ENCODE results near the gene FGF18. TPM values are rescaled to one million over a fixed set of nuclear protein-coding genes. Genes with fewer than 3 reads are reported as not detected.
"Not testable (repeated sequence)": the region's sequence is repeated elsewhere in the genome, so short reads cannot be mapped to it uniquely, and the experiment has no call there.

FGF18 gene, protein sequence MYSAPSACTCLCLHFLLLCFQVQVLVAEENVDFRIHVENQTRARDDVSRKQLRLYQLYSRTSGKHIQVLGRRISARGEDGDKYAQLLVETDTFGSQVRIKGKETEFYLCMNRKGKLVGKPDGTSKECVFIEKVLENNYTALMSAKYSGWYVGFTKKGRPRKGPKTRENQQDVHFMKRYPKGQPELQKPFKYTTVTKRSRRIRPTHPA
- polyA plus RNA-seq: under 1 TPM; 0.06 to 0.18 TPM

DNA sequence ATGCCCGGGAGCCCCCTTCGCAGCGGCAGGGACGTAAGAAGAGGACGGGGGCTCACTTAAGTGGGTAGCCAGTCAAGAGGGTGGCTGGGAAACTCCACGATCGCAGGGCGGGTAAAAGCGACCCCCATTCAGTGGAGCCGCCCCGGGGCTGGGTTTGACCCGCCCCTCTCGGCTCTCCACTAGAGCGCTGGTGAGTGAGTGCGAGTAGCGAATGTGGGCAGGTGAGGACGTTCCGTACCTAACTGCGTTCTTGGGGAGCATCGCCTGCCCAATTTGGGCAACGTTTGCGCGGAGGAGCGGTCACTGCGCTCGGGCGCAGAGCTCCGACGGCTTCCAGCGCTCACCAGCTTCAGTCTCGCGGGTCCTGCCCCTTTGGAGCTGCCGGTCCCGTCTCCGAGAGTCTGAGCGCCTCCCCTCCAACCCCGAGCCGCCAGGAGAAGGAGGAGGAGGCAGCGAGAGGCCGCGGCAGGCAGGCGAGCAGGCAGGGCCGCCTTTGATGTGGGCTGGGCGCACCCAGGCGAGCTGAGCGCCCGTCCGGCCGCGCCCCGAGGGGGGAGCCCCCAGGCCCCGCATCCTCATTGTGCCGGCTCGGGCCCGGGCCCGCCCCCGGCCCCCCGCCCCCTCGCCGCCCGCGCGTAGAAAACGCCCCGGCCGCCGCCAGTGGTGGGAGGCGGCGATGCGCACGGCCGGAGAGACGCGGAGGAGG, at the start of gene FGF18:
TSS of gene FGF18 (plus strand) at position 666 of the 706 bp plus-strand sequence. CDS start 553 bp downstream, outside the sequence.
- Histone ChIP-seq H3K4me1 (ENCODE audit: control insufficient read depth in 2 of 2, insufficient read depth in 2 of 2, low read length in 1 of 2) (peaks cover 10 to 12% of the 10 kb centered on the region in 2 donors), H3K4me3 (ENCODE audit: low read depth in 1 of 2, low read length in 2 of 2) (peak within 1 kb of the TSS; percentile 31 to 45), H3K27me3 (ENCODE audit: control insufficient read depth in 1 of 2, insufficient read depth in 2 of 2, low read length in 2 of 2) (no peaks in the 10 kb centered on the region), H3K9me3 (ENCODE audit: control insufficient read depth in 2 of 2, insufficient read depth in 1 of 2, low read depth in 1 of 2, low read length in 1 of 2) (no peaks in the 10 kb centered on the region), H3K36me3 (ENCODE audit: control insufficient read depth in 2 of 2, insufficient read depth in 2 of 2, low read length in 1 of 2) (no peaks in the 10 kb centered on the region), H3K27ac (ENCODE audit: low read depth in 2 of 2, low read length in 1 of 2) (no peak within 1 kb of the TSS)
- WGBS, 2 donors: 0% methylated on average over 64 to 74 of the region's 74 CpGs

DNA sequence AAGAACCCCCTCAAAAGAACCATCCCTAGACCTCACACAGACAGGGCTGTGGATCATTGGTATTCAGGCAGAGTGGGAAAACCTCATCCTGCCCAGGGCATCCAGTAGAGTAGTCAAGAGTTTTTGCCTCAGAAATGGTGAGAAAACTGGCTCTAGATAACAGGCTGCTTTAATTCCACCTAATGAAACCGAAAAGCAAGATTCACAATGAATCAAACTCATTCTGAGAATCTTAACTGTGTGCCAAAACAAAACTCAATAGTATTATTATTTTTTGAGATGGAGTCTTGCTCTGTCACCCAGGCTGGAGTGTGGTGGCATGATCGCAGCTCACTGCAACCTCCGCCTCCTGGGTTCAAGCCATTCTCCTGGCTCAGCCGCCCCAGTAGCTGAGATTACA, 49.5 kb upstream of the FGF18 start:
- Histone ChIP-seq H3K27ac (ENCODE audit: low read depth in 2 of 2, low read length in 1 of 2) (no peak overlapping the region), H3K4me3 (ENCODE audit: low read depth in 1 of 2, low read length in 2 of 2) (no peak overlapping the region), H3K27me3 (ENCODE audit: control insufficient read depth in 1 of 2, insufficient read depth in 2 of 2, low read length in 2 of 2) (no peaks in the 10 kb centered on the region), H3K4me1 (ENCODE audit: control insufficient read depth in 2 of 2, insufficient read depth in 2 of 2, low read length in 1 of 2) (no peaks in the 10 kb centered on the region), H3K9me3 (ENCODE audit: control insufficient read depth in 2 of 2, insufficient read depth in 1 of 2, low read depth in 1 of 2, low read length in 1 of 2) (no peaks in the 10 kb centered on the region), H3K36me3 (ENCODE audit: control insufficient read depth in 2 of 2, insufficient read depth in 2 of 2, low read length in 1 of 2) (no peaks in the 10 kb centered on the region)
- 91 to 92% methylated on average over 4 of the region's 4 CpGs for WGBS, 2 donors

DNA sequence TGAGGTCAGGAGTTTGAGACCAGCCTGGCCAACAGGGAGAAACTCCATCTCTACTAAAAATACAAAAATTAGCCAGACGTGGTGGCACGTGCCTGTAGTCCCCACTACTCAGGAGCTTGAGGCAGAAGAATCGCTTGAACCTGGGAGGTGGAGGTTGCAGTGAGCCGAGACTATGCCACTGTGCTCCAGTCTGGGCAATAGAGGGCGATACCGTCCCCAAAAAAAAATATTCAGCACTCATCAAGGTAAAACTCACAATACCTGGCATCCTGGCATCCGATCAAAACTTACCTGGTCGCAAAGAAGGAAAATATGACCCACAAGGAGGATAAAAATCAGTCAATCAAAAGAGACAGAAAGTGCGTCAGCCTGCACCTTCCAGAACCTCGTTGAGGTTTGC, 48.6 kb upstream of the FGF18 start:
- 51 to 53% methylated on average over 10 of the region's 10 CpGs for WGBS, 2 donors
- not testable (repeated sequence) for H3K36me3 ChIP-seq (ENCODE audit: control insufficient read depth in 2 of 2, insufficient read depth in 2 of 2, low read length in 1 of 2); H3K4me3 ChIP-seq (ENCODE audit: low read depth in 1 of 2, low read length in 2 of 2); H3K9me3 ChIP-seq (ENCODE audit: control insufficient read depth in 2 of 2, insufficient read depth in 1 of 2, low read depth in 1 of 2, low read length in 1 of 2); H3K4me1 ChIP-seq (ENCODE audit: control insufficient read depth in 2 of 2, insufficient read depth in 2 of 2, low read length in 1 of 2); H3K27me3 ChIP-seq (ENCODE audit: control insufficient read depth in 1 of 2, insufficient read depth in 2 of 2, low read length in 2 of 2); H3K27ac ChIP-seq (ENCODE audit: low read depth in 2 of 2, low read length in 1 of 2)

DNA sequence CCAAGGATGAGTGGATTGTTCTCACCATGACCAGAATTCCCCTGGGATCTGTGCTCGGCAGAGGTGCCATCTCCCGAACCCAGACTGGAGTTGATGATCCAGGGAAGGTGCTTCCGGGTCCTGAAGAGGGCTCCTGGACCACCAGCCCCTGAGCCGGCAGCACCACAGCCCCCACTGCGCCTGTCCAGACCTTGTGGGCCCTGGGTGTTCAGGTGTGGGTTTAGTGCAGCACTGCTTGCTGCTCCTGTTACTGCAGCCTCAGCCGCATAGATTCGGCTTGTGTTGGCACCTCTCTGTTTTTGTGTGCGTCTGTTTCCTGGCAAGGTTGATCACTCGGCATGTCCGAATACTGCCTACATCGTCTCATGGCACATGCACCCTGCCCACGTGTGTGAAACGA, 48.1 kb upstream of the FGF18 start:
- H3K4me1 ChIP-seq (ENCODE audit: control insufficient read depth in 2 of 2, insufficient read depth in 2 of 2, low read length in 1 of 2): no peaks in the 10 kb centered on the region
- H3K27me3 ChIP-seq (ENCODE audit: control insufficient read depth in 1 of 2, insufficient read depth in 2 of 2, low read length in 2 of 2): no peaks in the 10 kb centered on the region
- no peak overlapping the region for H3K4me3 ChIP-seq (ENCODE audit: low read depth in 1 of 2, low read length in 2 of 2)
- WGBS, 2 donors: 78 to 83% methylated on average over 13 of the region's 13 CpGs
- H3K27ac ChIP-seq (ENCODE audit: low read depth in 2 of 2, low read length in 1 of 2): no peak overlapping the region
- no peaks in the 10 kb centered on the region for H3K36me3 ChIP-seq (ENCODE audit: control insufficient read depth in 2 of 2, insufficient read depth in 2 of 2, low read length in 1 of 2)
- H3K9me3 ChIP-seq (ENCODE audit: control insufficient read depth in 2 of 2, insufficient read depth in 1 of 2, low read depth in 1 of 2, low read length in 1 of 2): no peaks in the 10 kb centered on the region

DNA sequence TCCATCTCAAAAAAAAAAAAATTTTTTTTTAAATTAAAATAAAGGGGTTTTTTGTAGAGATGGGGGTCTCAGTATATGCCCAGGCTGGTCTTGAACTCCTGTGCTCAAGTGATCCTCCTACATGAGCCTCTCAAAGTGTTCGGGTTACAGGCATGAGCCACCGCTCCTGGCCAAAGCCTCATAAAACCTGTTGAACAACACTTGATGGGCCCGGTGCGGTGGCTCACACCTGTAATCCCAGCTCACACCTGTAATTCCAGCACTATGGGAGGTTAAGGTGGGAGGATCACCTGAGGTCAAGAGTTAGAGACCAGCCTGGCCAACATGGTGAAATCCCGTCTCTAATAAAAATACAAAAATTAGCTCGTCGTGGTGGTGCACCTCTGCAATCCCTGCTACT, 39.5 kb upstream of the FGF18 start:
- 90% methylated on average over 7 of the region's 7 CpGs for WGBS, 2 donors
- Histone ChIP-seq H3K36me3 (ENCODE audit: control insufficient read depth in 2 of 2, insufficient read depth in 2 of 2, low read length in 1 of 2) (no peaks in the 10 kb centered on the region), H3K27ac (ENCODE audit: low read depth in 2 of 2, low read length in 1 of 2) (no peak overlapping the region), H3K9me3 (ENCODE audit: control insufficient read depth in 2 of 2, insufficient read depth in 1 of 2, low read depth in 1 of 2, low read length in 1 of 2) (no peaks in the 10 kb centered on the region), H3K27me3 (ENCODE audit: control insufficient read depth in 1 of 2, insufficient read depth in 2 of 2, low read length in 2 of 2) (no peaks in the 10 kb centered on the region), H3K4me3 (ENCODE audit: low read depth in 1 of 2, low read length in 2 of 2) (no peak overlapping the region), H3K4me1 (ENCODE audit: control insufficient read depth in 2 of 2, insufficient read depth in 2 of 2, low read length in 1 of 2) (no peaks in the 10 kb centered on the region)

DNA sequence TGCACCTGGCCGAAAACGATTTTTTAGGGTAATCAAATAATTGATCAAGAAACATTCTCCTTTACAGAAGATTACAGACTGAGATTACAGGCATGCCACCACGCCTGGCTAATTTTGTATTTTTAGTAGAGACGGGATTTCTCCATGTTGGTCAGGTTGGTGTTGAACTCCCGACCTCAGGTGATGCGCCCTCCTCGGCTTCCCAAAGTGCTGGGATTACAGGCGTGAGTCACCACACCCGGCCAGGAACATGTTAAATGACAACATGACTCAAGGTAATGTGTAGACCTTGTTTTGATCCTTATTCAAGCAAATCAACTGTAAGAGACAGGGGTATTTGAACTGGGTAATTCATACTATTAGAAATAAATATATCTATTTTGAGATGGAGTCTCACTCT, 35.0 kb upstream of the FGF18 start:
- H3K9me3 ChIP-seq (ENCODE audit: control insufficient read depth in 2 of 2, insufficient read depth in 1 of 2, low read depth in 1 of 2, low read length in 1 of 2); H3K27ac ChIP-seq (ENCODE audit: low read depth in 2 of 2, low read length in 1 of 2); H3K4me3 ChIP-seq (ENCODE audit: low read depth in 1 of 2, low read length in 2 of 2); H3K36me3 ChIP-seq (ENCODE audit: control insufficient read depth in 2 of 2, insufficient read depth in 2 of 2, low read length in 1 of 2); H3K4me1 ChIP-seq (ENCODE audit: control insufficient read depth in 2 of 2, insufficient read depth in 2 of 2, low read length in 1 of 2); H3K27me3 ChIP-seq (ENCODE audit: control insufficient read depth in 1 of 2, insufficient read depth in 2 of 2, low read length in 2 of 2): not testable (repeated sequence)
- 80 to 84% methylated on average over 9 of the region's 9 CpGs for WGBS, 2 donors

DNA sequence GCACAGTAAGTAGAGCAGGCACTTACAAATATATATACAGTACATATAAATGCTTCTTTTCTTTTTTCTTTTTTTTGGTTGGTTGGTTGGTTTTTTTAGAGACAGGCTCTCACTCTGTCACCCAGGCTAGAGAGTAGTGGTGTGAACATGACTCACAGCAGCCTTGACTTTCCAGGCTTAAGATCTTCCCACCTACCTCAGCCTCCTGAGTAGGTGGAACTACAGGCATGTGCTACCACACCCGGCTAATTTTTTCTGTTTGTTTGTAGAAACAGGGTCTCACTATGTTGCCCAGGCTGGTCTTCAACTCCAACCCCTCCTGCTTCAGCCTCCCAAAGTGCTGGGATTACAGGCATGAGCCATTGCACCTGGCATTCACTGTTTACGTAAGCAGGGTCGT, 34.4 kb upstream of the FGF18 start:
- not testable (repeated sequence) for H3K36me3 ChIP-seq (ENCODE audit: control insufficient read depth in 2 of 2, insufficient read depth in 2 of 2, low read length in 1 of 2); H3K9me3 ChIP-seq (ENCODE audit: control insufficient read depth in 2 of 2, insufficient read depth in 1 of 2, low read depth in 1 of 2, low read length in 1 of 2); H3K27me3 ChIP-seq (ENCODE audit: control insufficient read depth in 1 of 2, insufficient read depth in 2 of 2, low read length in 2 of 2); H3K4me3 ChIP-seq (ENCODE audit: low read depth in 1 of 2, low read length in 2 of 2); H3K27ac ChIP-seq (ENCODE audit: low read depth in 2 of 2, low read length in 1 of 2); H3K4me1 ChIP-seq (ENCODE audit: control insufficient read depth in 2 of 2, insufficient read depth in 2 of 2, low read length in 1 of 2)
- 69 to 71% methylated on average over 3 of the region's 3 CpGs for WGBS, 2 donors

DNA sequence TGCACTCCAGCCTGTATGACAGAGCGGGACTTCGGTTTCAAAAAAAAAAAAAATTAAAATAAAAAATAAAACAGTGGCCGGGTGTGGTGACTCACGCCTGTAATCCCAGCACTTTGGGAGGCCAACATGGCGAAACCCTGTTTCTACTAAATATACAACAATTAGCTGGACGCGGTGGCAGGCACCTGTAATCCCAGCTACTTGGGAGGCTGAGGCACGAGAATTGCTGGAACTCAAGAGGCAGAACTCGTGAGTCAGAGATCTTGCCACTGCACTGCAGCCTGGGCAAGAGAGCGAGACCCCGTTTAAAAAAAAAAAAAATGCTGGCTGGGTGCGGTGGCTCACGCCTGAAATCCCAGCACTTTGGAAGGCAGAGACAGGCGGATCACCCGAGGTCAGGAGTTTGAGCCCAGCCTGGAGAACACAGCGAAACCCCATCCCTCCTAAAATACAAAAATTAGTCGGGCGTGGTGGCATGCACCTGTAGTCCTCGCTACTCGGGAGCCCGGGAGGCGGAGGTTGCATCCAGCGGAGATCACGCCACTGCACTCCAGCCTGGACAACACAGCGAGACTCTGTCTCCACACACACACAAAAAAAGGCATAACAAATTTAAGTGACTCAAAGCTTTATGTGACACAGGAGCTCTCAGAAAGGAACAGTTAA, 33.3 kb upstream of the FGF18 start:
- H3K4me1 ChIP-seq (ENCODE audit: control insufficient read depth in 2 of 2, insufficient read depth in 2 of 2, low read length in 1 of 2): no peaks in the 10 kb centered on the region
- no peak overlapping the region for H3K4me3 ChIP-seq (ENCODE audit: low read depth in 1 of 2, low read length in 2 of 2)
- no peak overlapping the region for H3K27ac ChIP-seq (ENCODE audit: low read depth in 2 of 2, low read length in 1 of 2)
- no peaks in the 10 kb centered on the region for H3K27me3 ChIP-seq (ENCODE audit: control insufficient read depth in 1 of 2, insufficient read depth in 2 of 2, low read length in 2 of 2)
- no peaks in the 10 kb centered on the region for H3K9me3 ChIP-seq (ENCODE audit: control insufficient read depth in 2 of 2, insufficient read depth in 1 of 2, low read depth in 1 of 2, low read length in 1 of 2)
- 95 to 97% methylated on average over 25 of the region's 25 CpGs for whole genome bisulfite sequencing, 2 donors
- no peaks in the 10 kb centered on the region for H3K36me3 ChIP-seq (ENCODE audit: control insufficient read depth in 2 of 2, insufficient read depth in 2 of 2, low read length in 1 of 2)

DNA sequence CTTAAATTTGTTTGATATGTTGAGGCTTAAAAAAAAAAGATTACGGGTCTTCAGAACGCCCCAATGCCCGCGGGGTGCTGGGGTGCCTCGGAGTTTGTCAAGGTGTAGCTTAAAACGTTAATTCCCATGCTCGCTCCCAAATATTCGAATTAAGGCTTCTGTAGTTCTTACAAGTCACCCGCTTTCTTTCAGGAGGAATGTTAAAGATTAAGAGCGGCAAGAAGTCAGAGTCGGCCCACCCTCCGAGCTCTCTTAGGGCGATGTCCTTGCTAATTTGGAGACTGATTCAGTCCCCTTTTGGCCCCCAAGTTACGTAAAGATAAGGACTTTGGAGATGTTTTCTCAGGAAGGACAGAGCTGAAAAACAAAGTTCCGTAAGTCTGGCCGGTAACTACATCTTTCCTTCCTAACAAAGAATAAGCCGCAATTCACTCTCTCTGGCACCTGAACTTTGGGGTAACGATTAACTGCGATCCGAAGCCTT, 32.5 kb upstream of the FGF18 start:
- Histone ChIP-seq H3K27ac (ENCODE audit: low read depth in 2 of 2, low read length in 1 of 2) (peak overlapping the region; percentile 69 to 89), H3K9me3 (ENCODE audit: control insufficient read depth in 2 of 2, insufficient read depth in 1 of 2, low read depth in 1 of 2, low read length in 1 of 2) (no peaks in the 10 kb centered on the region), H3K27me3 (ENCODE audit: control insufficient read depth in 1 of 2, insufficient read depth in 2 of 2, low read length in 2 of 2) (no peaks in the 10 kb centered on the region), H3K4me3 (ENCODE audit: low read depth in 1 of 2, low read length in 2 of 2) (peak overlapping the region; percentile 76 to 93), H3K36me3 (ENCODE audit: control insufficient read depth in 2 of 2, insufficient read depth in 2 of 2, low read length in 1 of 2) (peaks cover 0 to 2% of the 10 kb centered on the region in 2 donors), H3K4me1 (ENCODE audit: control insufficient read depth in 2 of 2, insufficient read depth in 2 of 2, low read length in 1 of 2) (peaks cover 0 to under 1% of the 10 kb centered on the region in 2 donors)
- WGBS, 2 donors: 10 to 11% methylated on average over 20 of the region's 20 CpGs

Data from esophagus (tissue), 2 donors.